Glutamatergic neuron (in vitro differentiated cells): ENCODE data around the gene MYO1A. TPM values are rescaled to one million over a fixed set of nuclear protein-coding genes. Genes with fewer than 3 reads are reported as not detected.
A peak's percentile ranks its signal among the peaks of the same experiment; 100 is the strongest.

Experiments
- DNase-seq: peaks from one replicate; pipeline ENCODE4 v3.0.0; 2022
- H3K27ac Mint-ChIP-seq: one replicate; pipeline ENCODE4 v1.8.0; 2020; ENCODE audit warnings: mild to moderate bottlenecking, mixed read lengths, inconsistent platforms; ENCODE audit not compliant: unreplicated experiment
- H3K27me3 Mint-ChIP-seq: one replicate; pipeline ENCODE4 v1.8.0; 2020; ENCODE audit warnings: mild to moderate bottlenecking, moderate library complexity, mixed read lengths, inconsistent platforms; ENCODE audit not compliant: unreplicated experiment
- H3K36me3 Mint-ChIP-seq: one replicate; pipeline ENCODE4 v1.8.0; 2020; ENCODE audit warnings: mild to moderate bottlenecking, mixed read lengths, inconsistent platforms; ENCODE audit not compliant: unreplicated experiment
- H3K4me1 Mint-ChIP-seq: one replicate; pipeline ENCODE4 v1.8.0; 2020; ENCODE audit warnings: mild to moderate bottlenecking, low read depth, mixed read lengths, inconsistent platforms; ENCODE audit not compliant: unreplicated experiment
- H3K4me3 Mint-ChIP-seq: one replicate; pipeline ENCODE4 v1.8.0; 2020; ENCODE audit warnings: mild to moderate bottlenecking, mixed read lengths, inconsistent platforms; ENCODE audit not compliant: unreplicated experiment
- H3K9me3 Mint-ChIP-seq: one replicate; pipeline ENCODE4 v1.8.0; 2020; ENCODE audit warnings: mild to moderate bottlenecking, moderate library complexity, mixed read lengths, inconsistent platforms; ENCODE audit not compliant: unreplicated experiment
- CTCF ChIP-seq: fragments of 200-600 bp; sonication (generic); IDR thresholded peaks from one replicate; pipeline ENCODE4 v1.5.0; 2021; ENCODE audit not compliant: partially characterized antibody, unreplicated experiment
- total RNA-seq: library from RNA; stranded (reverse); fragmentation: NEBNext Ultra II Directional; extraction: Animal tissue kit (Norgen Biotek cat#: 25700); gene quantifications from one replicate; pipeline ENCODE4 v1.2.1, GENCODE V29; 2021; ENCODE audit not compliant: unreplicated experiment

The MYO1A gene
- total RNA-seq, 1 donor from 2014 or later: 0.64 TPM

- Mint-ChIP-seq H3K27me3 (peaks cover 11% of the 10 kb centered on the region), H3K4me1 (peaks cover 8% of the 10 kb centered on the region), H3K9me3 (peaks cover 5% of the 10 kb centered on the region)
These were observed 41.8 kb downstream of the MYO1A start for GRCh38 chr12:57008178-57008577.

DNA sequence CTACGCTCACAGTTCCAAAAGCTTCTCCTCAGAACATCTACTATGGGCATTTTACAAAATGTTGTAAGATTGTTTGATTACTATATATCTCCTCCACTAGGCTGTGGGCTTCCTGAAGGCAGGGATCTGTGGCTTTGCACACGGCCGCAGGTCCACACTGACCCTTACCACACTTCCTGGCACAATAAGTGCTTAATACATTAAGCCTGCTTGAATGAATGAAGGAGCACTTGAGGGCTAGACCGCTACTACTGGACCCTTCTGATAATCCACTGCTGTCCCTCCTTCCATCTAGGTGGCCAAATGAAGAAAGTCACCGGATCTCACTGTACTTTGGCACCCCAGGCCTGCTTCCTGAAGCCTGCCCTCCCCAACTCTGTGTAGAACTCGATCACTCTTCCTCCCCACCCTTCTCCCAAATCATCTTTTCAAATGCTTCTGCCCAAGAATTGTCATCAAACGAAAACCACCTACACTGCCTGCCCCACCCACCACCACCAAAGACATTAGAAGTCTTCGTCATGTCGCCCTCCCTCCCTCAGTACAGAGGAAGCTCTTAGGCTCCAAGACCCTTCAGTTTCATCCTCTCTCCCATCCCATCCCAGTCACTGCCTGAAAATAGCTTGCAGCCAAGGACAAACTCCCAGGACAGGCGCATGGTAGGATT, 43.0 kb downstream of the MYO1A start:
- no peak for TF ChIP-seq CTCF
- peak overlapping the region; percentile 89 for H3K4me3 Mint-ChIP-seq
- peak overlapping the region; percentile 76 for H3K27ac Mint-ChIP-seq
- H3K4me1 Mint-ChIP-seq: peaks cover 10% of the 10 kb centered on the region
- peaks cover 11% of the 10 kb centered on the region for H3K27me3 Mint-ChIP-seq
- peaks cover 7% of the 10 kb centered on the region for H3K9me3 Mint-ChIP-seq
- DNase-seq: no peak
- H3K36me3 Mint-ChIP-seq: no peaks in the 10 kb centered on the region

More at GRCh38 chr12:57008178-57008577, 41.8 kb downstream of the MYO1A start:
- H3K4me3 Mint-ChIP-seq: no peak overlapping the region
- no peak overlapping the region for H3K27ac Mint-ChIP-seq
- no peaks in the 10 kb centered on the region for H3K36me3 Mint-ChIP-seq
- TF ChIP-seq CTCF: peak; percentile 42
- no peak for DNase-seq

GRCh38 chr12:57005980-57006808, 43.7 kb downstream of the MYO1A start, which contains the start of gene ZBTB39:
Gene ZBTB39, minus strand, starts transcription at chr12:57006546. Its CDS starts 1,629 bp downstream, at chr12:57004917.
- Mint-ChIP-seq H3K4me3 (peak within 1 kb of the TSS; percentile 94), H3K27me3 (peaks cover 11% of the 10 kb centered on the region), H3K9me3 (peaks cover 7% of the 10 kb centered on the region), H3K27ac (peak within 1 kb of the TSS; percentile 76), H3K36me3 (no peaks in the 10 kb centered on the region), H3K4me1 (peaks cover 13% of the 10 kb centered on the region)
- DNase-seq: peak; percentile 82
- peak; percentile 45 for TF ChIP-seq CTCF

GRCh38 chr12:57004651-57005050, 45.3 kb downstream of the MYO1A start:
- no peak for TF ChIP-seq CTCF
- Mint-ChIP-seq H3K36me3 (no peaks in the 10 kb centered on the region), H3K4me1 (peaks cover 18% of the 10 kb centered on the region), H3K4me3 (peak overlapping the region; percentile 94), H3K27me3 (peaks cover 11% of the 10 kb centered on the region), H3K27ac (no peak overlapping the region), H3K9me3 (peaks cover 7% of the 10 kb centered on the region)
- no peak for DNase-seq
